Mucosa of stomach (tissue), 1 donor: ENCODE data around the gene TEDC1.

Experiments
- H3K27me3 ChIP-seq: one replicate; pipeline ENCODE4 v1.7.0; 2013; ENCODE audit warnings: mild to moderate bottlenecking, low read length; ENCODE audit not compliant: control insufficient read depth, insufficient read depth
- H3K36me3 ChIP-seq: one replicate; pipeline ENCODE4 v1.7.0; 2013; ENCODE audit warnings: low read length; ENCODE audit not compliant: control insufficient read depth, insufficient read depth
- H3K4me1 ChIP-seq: one replicate; pipeline ENCODE4 v1.7.0; 2013; ENCODE audit warnings: mild to moderate bottlenecking, low read length; ENCODE audit not compliant: control insufficient read depth, insufficient read depth
- H3K4me3 ChIP-seq: one replicate; pipeline ENCODE4 v1.7.0; 2013; ENCODE audit warnings: low read length
- H3K9ac ChIP-seq: one replicate; pipeline ENCODE4 v1.7.0; 2013; ENCODE audit warnings: mild to moderate bottlenecking, low read length, moderate library complexity
- H3K9me3 ChIP-seq: one replicate; pipeline ENCODE4 v1.7.0; 2013; ENCODE audit warnings: mild to moderate bottlenecking, low read length, moderate library complexity; ENCODE audit not compliant: control insufficient read depth
- donor health status: Pancreatic carcinoma.

Gene TEDC1

GRCh38 chr14:105450864-105451720 is 40.0 kb upstream of the TEDC1 start:
- Histone ChIP-seq H3K27me3 (no peaks in the 10 kb centered on the region), H3K4me3 (no peak overlapping the region), H3K9ac (no peak overlapping the region), H3K4me1 (no peaks in the 10 kb centered on the region), H3K9me3 (no peaks in the 10 kb centered on the region), H3K36me3 (no peaks in the 10 kb centered on the region)

DNA sequence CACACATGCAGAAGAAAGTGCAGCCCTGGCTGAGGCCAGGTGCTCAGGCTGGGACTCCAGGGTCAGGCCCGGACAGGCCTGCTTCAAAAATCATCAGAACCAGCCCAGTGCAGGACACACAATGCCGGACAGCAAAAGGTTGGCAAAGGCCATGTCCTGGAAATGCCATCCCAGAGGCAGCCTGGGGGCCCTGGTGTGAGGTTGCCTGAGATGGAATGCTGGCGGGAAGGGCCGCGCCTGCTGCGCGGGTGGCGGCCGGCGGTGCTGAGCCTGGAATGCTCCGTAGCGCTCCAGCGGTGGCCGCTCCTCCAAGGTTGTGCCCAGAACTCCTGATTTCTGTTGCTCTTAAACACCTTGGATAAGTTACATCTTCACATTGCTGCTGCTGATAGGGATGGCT is 38.1 kb upstream of the TEDC1 start:
- Histone ChIP-seq H3K9ac (no peak overlapping the region), H3K4me3 (no peak overlapping the region), H3K27me3 (no peaks in the 10 kb centered on the region), H3K9me3 (no peaks in the 10 kb centered on the region), H3K36me3 (no peaks in the 10 kb centered on the region), H3K4me1 (no peaks in the 10 kb centered on the region)

- Histone ChIP-seq H3K9me3 (no peaks in the 10 kb centered on the region), H3K9ac (no peak overlapping the region), H3K27me3 (no peaks in the 10 kb centered on the region), H3K36me3 (no peaks in the 10 kb centered on the region), H3K4me3 (no peak overlapping the region), H3K4me1 (no peaks in the 10 kb centered on the region)
Observed at GRCh38 chr14:105453847-105454246, 37.2 kb upstream of the TEDC1 start.

DNA sequence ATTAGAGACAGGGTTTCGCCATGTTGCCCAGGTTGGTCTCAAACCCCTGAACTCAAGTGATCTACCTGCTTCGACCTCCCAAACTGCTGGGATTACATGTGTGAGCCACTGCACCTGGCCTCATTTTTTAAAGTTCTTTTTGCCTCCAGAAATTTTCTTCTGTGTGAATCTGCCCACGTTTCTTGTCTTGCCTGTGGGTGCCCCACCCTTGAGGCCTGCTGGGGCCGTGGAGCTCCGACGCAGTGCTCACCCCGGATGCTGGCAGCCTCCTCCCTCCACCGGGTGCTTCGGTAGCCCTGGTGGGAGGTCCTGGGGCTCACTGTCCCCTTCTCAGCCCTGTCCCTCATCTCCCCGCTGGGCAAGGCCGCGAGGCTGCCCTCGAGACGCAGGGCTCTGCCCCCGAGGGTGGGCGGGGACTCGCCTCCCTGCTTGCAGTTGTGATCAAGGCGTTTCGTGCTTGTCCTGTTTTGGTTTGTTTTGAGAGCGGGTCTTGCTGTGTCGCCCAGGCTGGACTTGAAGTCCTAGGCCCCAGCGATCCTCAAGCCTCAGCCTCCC is 35.9 kb upstream of the TEDC1 start:
- Histone ChIP-seq H3K4me1 (no peaks in the 10 kb centered on the region), H3K9me3 (no peaks in the 10 kb centered on the region), H3K9ac (no peak overlapping the region), H3K27me3 (no peaks in the 10 kb centered on the region), H3K4me3 (no peak overlapping the region), H3K36me3 (no peaks in the 10 kb centered on the region)

GRCh38 chr14:105455766-105456660 is 35.0 kb upstream of the TEDC1 start:
- H3K27me3 ChIP-seq, result no peaks in the 10 kb centered on the region
- no peaks in the 10 kb centered on the region for H3K9me3 ChIP-seq
- H3K4me3 ChIP-seq, result no peak overlapping the region
- no peaks in the 10 kb centered on the region for H3K36me3 ChIP-seq
- no peak overlapping the region for H3K9ac ChIP-seq
- no peaks in the 10 kb centered on the region for H3K4me1 ChIP-seq

DNA sequence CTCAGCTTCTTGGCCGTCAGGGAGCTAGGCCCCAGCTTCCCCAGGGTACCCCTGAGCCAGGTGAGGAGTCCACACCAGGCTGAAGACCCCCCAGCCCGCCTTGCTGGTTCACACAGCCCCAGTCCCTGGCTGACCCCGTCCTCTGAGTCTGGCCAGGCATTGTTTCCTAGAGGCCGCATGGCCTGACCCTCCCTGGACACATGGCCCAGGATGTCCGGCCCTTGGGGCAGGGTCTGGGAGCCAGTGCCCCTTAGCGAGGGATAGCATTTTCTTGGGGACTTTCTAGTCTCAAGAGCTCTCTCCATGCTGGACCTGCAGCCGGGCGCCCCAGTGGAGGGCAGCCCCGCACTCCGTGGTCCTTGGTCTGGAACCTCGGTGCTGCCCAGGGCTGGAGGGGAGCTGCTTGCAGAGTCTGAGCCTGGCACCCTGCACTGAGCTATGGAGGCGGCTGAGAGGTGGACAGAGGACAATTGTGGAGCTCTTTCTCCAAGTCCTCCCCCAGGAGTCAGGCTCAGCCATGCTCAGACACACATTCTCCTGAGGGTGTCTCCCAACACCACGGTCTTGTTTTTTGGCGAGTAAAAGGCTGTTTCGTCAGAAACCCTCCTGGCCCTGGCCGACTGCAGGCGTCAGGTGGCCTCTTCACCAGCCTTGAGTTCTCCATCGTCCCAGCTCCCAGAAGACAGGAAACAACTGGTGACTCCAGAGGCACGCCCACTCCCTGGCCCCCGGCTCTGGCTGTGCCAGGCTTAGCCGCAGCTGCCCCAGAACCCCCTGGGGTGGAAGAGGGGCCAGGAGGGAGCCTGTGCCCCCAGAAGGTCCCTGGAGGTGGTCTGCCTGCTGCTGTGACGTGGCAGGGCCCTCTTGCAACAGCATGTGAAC is 34.1 kb upstream of the TEDC1 start:
- Histone ChIP-seq H3K4me3 (no peak overlapping the region), H3K27me3 (no peaks in the 10 kb centered on the region), H3K9me3 (no peaks in the 10 kb centered on the region), H3K36me3 (no peaks in the 10 kb centered on the region), H3K4me1 (no peaks in the 10 kb centered on the region), H3K9ac (no peak overlapping the region)

DNA sequence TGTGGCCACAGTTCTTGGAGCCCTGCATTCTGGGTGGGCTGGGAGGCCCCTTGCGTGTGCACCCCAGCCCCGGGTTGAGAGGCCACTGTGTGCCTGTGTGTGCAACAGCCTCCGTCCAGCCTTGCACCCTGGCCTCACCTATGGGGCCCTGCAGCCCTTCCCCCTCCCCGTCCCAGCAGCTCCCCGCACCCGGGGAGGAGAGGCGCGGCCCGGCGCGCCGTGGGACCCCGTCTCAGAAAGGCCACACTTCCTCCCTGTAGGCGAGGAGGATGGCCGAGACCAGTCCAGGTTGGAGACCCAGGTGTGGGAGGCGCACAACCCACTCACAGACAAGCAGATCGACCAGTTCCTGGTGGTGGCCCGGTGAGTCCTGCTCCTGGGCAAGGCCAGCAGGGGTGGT is 33.0 kb upstream of the TEDC1 start:
- no peak overlapping the region for H3K9ac ChIP-seq
- H3K9me3 ChIP-seq, result no peaks in the 10 kb centered on the region
- H3K27me3 ChIP-seq, result no peaks in the 10 kb centered on the region
- H3K4me1 ChIP-seq, result no peaks in the 10 kb centered on the region
- no peaks in the 10 kb centered on the region for H3K36me3 ChIP-seq
- no peak overlapping the region for H3K4me3 ChIP-seq

DNA sequence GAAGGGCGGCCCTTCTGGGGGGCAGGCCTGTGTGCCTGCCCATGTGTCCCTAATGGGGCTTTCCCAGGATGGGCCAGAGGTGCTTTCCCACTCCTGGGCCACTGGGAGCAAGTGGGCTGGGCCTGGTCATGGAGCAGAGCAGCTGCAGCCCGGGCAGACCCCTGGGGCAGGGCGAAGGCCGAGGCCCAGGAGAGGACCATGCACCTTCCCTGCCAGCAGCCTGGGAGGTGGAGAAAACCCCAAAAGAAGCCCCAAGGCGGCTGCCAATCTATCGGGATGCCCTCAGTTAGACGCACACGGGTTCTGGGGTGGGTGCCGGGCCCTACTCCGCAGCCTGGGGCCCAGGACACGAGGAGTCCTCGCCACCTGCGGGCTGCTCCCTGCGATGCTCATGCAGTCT is 32.5 kb upstream of the TEDC1 start:
- H3K4me3 ChIP-seq, result no peak overlapping the region
- no peak overlapping the region for H3K9ac ChIP-seq
- no peaks in the 10 kb centered on the region for H3K4me1 ChIP-seq
- no peaks in the 10 kb centered on the region for H3K27me3 ChIP-seq
- no peaks in the 10 kb centered on the region for H3K36me3 ChIP-seq
- H3K9me3 ChIP-seq, result no peaks in the 10 kb centered on the region

GRCh38 chr14:105460116-105460515 is 30.9 kb upstream of the TEDC1 start:
- no peaks in the 10 kb centered on the region for H3K36me3 ChIP-seq
- no peak overlapping the region for H3K9ac ChIP-seq
- H3K27me3 ChIP-seq, result no peaks in the 10 kb centered on the region
- no peaks in the 10 kb centered on the region for H3K4me1 ChIP-seq
- H3K9me3 ChIP-seq, result no peaks in the 10 kb centered on the region
- H3K4me3 ChIP-seq, result no peak overlapping the region

- Histone ChIP-seq H3K36me3 (no peaks in the 10 kb centered on the region), H3K4me3 (no peak overlapping the region), H3K27me3 (no peaks in the 10 kb centered on the region), H3K4me1 (no peaks in the 10 kb centered on the region), H3K9ac (no peak overlapping the region), H3K9me3 (no peaks in the 10 kb centered on the region)
Observed at GRCh38 chr14:105460616-105461015, 30.4 kb upstream of the TEDC1 start.

DNA sequence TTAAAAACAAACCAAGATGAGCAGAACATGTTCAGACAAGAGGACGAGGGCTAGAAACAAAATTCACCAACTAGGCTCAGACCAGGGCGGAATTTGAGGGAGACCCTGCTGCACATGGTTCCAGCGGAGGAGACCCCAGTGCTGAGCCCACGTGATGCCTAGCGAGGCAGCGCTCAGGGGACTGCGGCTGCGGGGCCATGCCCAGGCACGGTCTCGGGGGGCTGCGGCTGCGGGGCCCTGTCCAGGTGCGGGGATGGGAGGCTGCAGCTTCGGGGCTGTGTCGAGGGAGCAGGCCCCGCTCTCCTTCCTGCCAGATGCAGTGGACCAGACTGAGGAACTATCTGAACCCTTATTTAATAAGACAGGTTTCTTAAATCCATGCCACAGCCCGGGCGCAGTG is 29.1 kb upstream of the TEDC1 start:
- Histone ChIP-seq H3K4me3 (no peak overlapping the region), H3K9me3 (no peaks in the 10 kb centered on the region), H3K4me1 (no peaks in the 10 kb centered on the region), H3K27me3 (no peaks in the 10 kb centered on the region), H3K9ac (no peak overlapping the region), H3K36me3 (no peaks in the 10 kb centered on the region)
